HUES6 (cell line): ENCODE measurements around the gene GNB1.

Experiments used
- H3K27ac ChIP-seq: 2 replicates; pipeline ENCODE4 v1.7.0; 2013; ENCODE audit warnings: low read depth, mild to moderate bottlenecking, low read length, inconsistent platforms
- H3K27me3 ChIP-seq: 2 replicates; pipeline ENCODE4 v1.6.1; 2013; ENCODE audit warnings: low read length; ENCODE audit not compliant: control insufficient read depth, insufficient read depth
- H3K36me3 ChIP-seq: 2 replicates; pipeline ENCODE4 v1.6.1; 2013; ENCODE audit warnings: low read length; ENCODE audit not compliant: control insufficient read depth, insufficient read depth
- H3K4me1 ChIP-seq: 2 replicates; pipeline ENCODE4 v1.6.1; 2013; ENCODE audit warnings: low read length; ENCODE audit not compliant: control insufficient read depth, insufficient read depth
- H3K4me3 ChIP-seq: 2 replicates; pipeline ENCODE4 v1.5.1; 2013; ENCODE audit warnings: low read depth, low read length
- H3K9ac ChIP-seq: one replicate; pipeline ENCODE4 v1.6.1; 2013; ENCODE audit warnings: mild to moderate bottlenecking, low read length
- H3K9me3 ChIP-seq: 2 replicates; pipeline ENCODE4 v1.6.1; 2013; ENCODE audit warnings: low read depth, low read length; ENCODE audit not compliant: control insufficient read depth, insufficient read depth

The GNB1 gene

GRCh38 chr1:1880617-1881312 lies 10.1 kb downstream of the GNB1 start:
- Histone ChIP-seq H3K36me3 (peaks cover 30% of the 10 kb centered on the region), H3K9me3 (peaks cover 4% of the 10 kb centered on the region; the same call in 1 of the 2 replicates), H3K4me1 (peaks cover 24% of the 10 kb centered on the region), H3K9ac (no peak overlapping the region), H3K27me3 (no peaks in the 10 kb centered on the region), H3K27ac (no peak overlapping the region), H3K4me3 (no peak overlapping the region)

- H3K9me3 ChIP-seq = peaks cover 6% of the 10 kb centered on the region; the same call in 1 of the 2 replicates
- no peaks in the 10 kb centered on the region for H3K27me3 ChIP-seq
- no peak overlapping the region for H3K27ac ChIP-seq
- peaks cover 38% of the 10 kb centered on the region for H3K36me3 ChIP-seq
- H3K4me3 ChIP-seq = no peak overlapping the region
- H3K9ac ChIP-seq = no peak overlapping the region
- H3K4me1 ChIP-seq = peaks cover 24% of the 10 kb centered on the region
These were observed 10.9 kb downstream of the GNB1 start for GRCh38 chr1:1879942-1880341.

GRCh38 chr1:1877865-1878436 lies 12.9 kb downstream of the GNB1 start:
- Histone ChIP-seq H3K9ac (no peak overlapping the region), H3K4me3 (no peak overlapping the region), H3K27me3 (no peaks in the 10 kb centered on the region), H3K36me3 (peaks cover 53% of the 10 kb centered on the region), H3K4me1 (peaks cover 18% of the 10 kb centered on the region), H3K27ac (no peak overlapping the region), H3K9me3 (peaks cover 9% of the 10 kb centered on the region; the same call in 1 of the 2 replicates)

- peaks cover 66% of the 10 kb centered on the region for H3K36me3 ChIP-seq
- H3K9ac ChIP-seq = no peak overlapping the region
- H3K27me3 ChIP-seq = no peaks in the 10 kb centered on the region
- H3K9me3 ChIP-seq = peaks cover 9% of the 10 kb centered on the region; the same call in 1 of the 2 replicates
- H3K4me1 ChIP-seq = peaks cover 8% of the 10 kb centered on the region
- H3K27ac ChIP-seq = no peak overlapping the region
- H3K4me3 ChIP-seq = no peak overlapping the region
These were observed 14.5 kb downstream of the GNB1 start for GRCh38 chr1:1876335-1876930.

GRCh38 chr1:1875932-1876331 lies 15.0 kb downstream of the GNB1 start:
- Histone ChIP-seq H3K27me3 (no peaks in the 10 kb centered on the region), H3K4me1 (peaks cover 3% of the 10 kb centered on the region)

GRCh38 chr1:1874901-1875300 lies 16.0 kb downstream of the GNB1 start:
- Histone ChIP-seq H3K9me3 (peaks cover 9% of the 10 kb centered on the region; the same call in 1 of the 2 replicates), H3K4me3 (no peak overlapping the region), H3K27me3 (no peaks in the 10 kb centered on the region), H3K4me1 (no peaks in the 10 kb centered on the region), H3K9ac (no peak overlapping the region), H3K36me3 (peaks cover 75% of the 10 kb centered on the region), H3K27ac (no peak overlapping the region)

More at GRCh38 chr1:1875932-1876331, 15.0 kb downstream of the GNB1 start:
- peaks cover 71% of the 10 kb centered on the region for H3K36me3 ChIP-seq
- no peak overlapping the region for H3K4me3 ChIP-seq
- peaks cover 9% of the 10 kb centered on the region; the same call in 1 of the 2 replicates for H3K9me3 ChIP-seq
- no peak overlapping the region for H3K9ac ChIP-seq
- no peak overlapping the region for H3K27ac ChIP-seq

GRCh38 chr1:1873186-1873585 lies 17.7 kb downstream of the GNB1 start:
- Histone ChIP-seq H3K9ac (no peak overlapping the region), H3K27ac (no peak overlapping the region), H3K9me3 (peaks cover 11% of the 10 kb centered on the region; the same call in 1 of the 2 replicates), H3K27me3 (no peaks in the 10 kb centered on the region), H3K4me1 (no peaks in the 10 kb centered on the region), H3K4me3 (no peak overlapping the region), H3K36me3 (peaks cover 65% of the 10 kb centered on the region)

GRCh38 chr1:1872329-1872994 lies 18.4 kb downstream of the GNB1 start:
- H3K4me1 ChIP-seq = no peaks in the 10 kb centered on the region
- H3K9me3 ChIP-seq = peaks cover 11% of the 10 kb centered on the region; the same call in 1 of the 2 replicates
- H3K9ac ChIP-seq = no peak overlapping the region
- peaks cover 57% of the 10 kb centered on the region for H3K36me3 ChIP-seq
- no peak overlapping the region for H3K27ac ChIP-seq
- no peaks in the 10 kb centered on the region for H3K27me3 ChIP-seq
- no peak overlapping the region for H3K4me3 ChIP-seq

- Histone ChIP-seq H3K27ac (no peak overlapping the region), H3K27me3 (no peaks in the 10 kb centered on the region), H3K9me3 (peaks cover 2% of the 10 kb centered on the region; the same call in 1 of the 2 replicates), H3K4me1 (no peaks in the 10 kb centered on the region), H3K9ac (no peak overlapping the region), H3K36me3 (peaks cover 34% of the 10 kb centered on the region), H3K4me3 (no peak overlapping the region)
These were observed 21.4 kb downstream of the GNB1 start for GRCh38 chr1:1869469-1869868.

GRCh38 chr1:1867164-1867563 lies 23.7 kb downstream of the GNB1 start:
- H3K27ac ChIP-seq = no peak overlapping the region
- H3K4me3 ChIP-seq = no peak overlapping the region
- H3K27me3 ChIP-seq = no peaks in the 10 kb centered on the region
- no peak overlapping the region for H3K9ac ChIP-seq
- H3K9me3 ChIP-seq = 0 out of 2 replicates have a peak, but pooled peaks cover 2% of the 10 kb centered on the region
- peaks cover 19% of the 10 kb centered on the region; the same call in 1 of the 2 replicates for H3K36me3 ChIP-seq
- H3K4me1 ChIP-seq = 0 out of 2 replicates have a peak, but pooled peaks cover 5% of the 10 kb centered on the region
